SK-N-MC (cell line): ENCODE results near the gene DDAH1.

Experiments used
- EZH2 ChIP-seq: fragments of 200-600 bp; sonication (generic); IDR thresholded peaks from one replicate; pipeline ENCODE4 v1.6.1; 2017; ENCODE audit warnings: antibody characterized with exemption
- POLR2AphosphoS5 ChIP-seq: IDR thresholded peaks from 2 replicates; pipeline ENCODE4 v1.6.1; 2012; ENCODE audit warnings: mild to moderate bottlenecking, low read depth, low read length, borderline replicate concordance

DNA sequence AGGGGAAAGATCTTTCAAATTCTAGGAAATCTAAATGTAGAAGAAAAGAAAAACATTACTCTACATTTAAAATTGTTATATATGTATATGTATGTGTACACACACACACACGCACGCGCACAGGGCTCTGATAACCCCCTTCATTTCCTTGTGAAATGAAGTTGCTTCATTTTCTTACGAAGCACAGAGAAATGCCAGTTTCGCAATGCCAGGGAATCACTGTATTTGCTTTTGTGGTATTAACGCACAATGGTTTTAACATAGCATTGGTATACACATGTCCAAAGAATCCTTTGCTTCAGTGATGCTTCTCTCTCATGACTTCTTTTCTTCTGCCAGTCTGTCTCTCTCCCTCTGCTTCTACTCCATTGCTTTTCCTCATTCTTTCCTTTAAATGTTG, 8.4 kb upstream of the DDAH1 start:
- TF ChIP-seq EZH2 (no peak), POLR2AphosphoS5 (no peak)
